SK-N-MC (cell line): ENCODE data around the gene ISG20.

ENCODE experiments used
- DNase-seq: peaks from one replicate; pipeline ENCODE4 v3.0.0-alpha.2; 2011; ENCODE audit warnings: low read depth, low spot score
- H3K27ac ChIP-seq: fragments of 200-600 bp; sonication (generic); 2 replicates; pipeline ENCODE4 v1.5.1; 2016; ENCODE audit warnings: mixed run types
- H3K36me3 ChIP-seq: fragments of 200-600 bp; sonication (generic); 2 replicates; pipeline ENCODE4 v1.6.1; 2017; ENCODE audit warnings: antibody characterized with exemption, low read length, mixed read lengths; ENCODE audit not compliant: insufficient read depth
- H3K4me3 ChIP-seq: fragments of 200-600 bp; sonication (generic); 2 replicates; pipeline ENCODE4 v1.5.1; 2016
- H3K9ac ChIP-seq: fragments of 200-600 bp; sonication (generic); 2 replicates; pipeline ENCODE4 v1.8.0; 2017; ENCODE audit warnings: mixed run types, mixed read lengths; ENCODE audit not compliant: insufficient read length
- H3K9me3 ChIP-seq: fragments of 200-600 bp; sonication (generic); 2 replicates; pipeline ENCODE4 v1.6.1; 2017; ENCODE audit warnings: low read depth, mild to moderate bottlenecking, antibody characterized with exemption, low read length, moderate library complexity, mixed read lengths
- EZH2 ChIP-seq: fragments of 200-600 bp; sonication (generic); IDR thresholded peaks from one replicate; pipeline ENCODE4 v1.6.1; 2017; ENCODE audit warnings: antibody characterized with exemption
- FOXP2 ChIP-seq: optimal IDR thresholded peaks from 2 replicates; pipeline ENCODE3; 2011; ENCODE audit warnings: mild to moderate bottlenecking, moderate library complexity; ENCODE audit not compliant: insufficient read depth; ENCODE audit errors: extremely low read length, control extremely low read depth
- POLR2AphosphoS5 ChIP-seq: IDR thresholded peaks from 2 replicates; pipeline ENCODE4 v1.6.1; 2012; ENCODE audit warnings: mild to moderate bottlenecking, low read depth, low read length, borderline replicate concordance

ISG20 gene

GRCh38 chr15:88695691-88696251, 57.0 kb downstream of the ISG20 start:
- H3K27ac ChIP-seq: no peak overlapping the region
- TF ChIP-seq FOXP2 (no peak), EZH2 (no peak), POLR2AphosphoS5 (no peak)
- DNase-seq: no peak
- H3K36me3 ChIP-seq: no peaks in the 10 kb centered on the region
- H3K4me3 ChIP-seq: no peak overlapping the region
- H3K9me3 ChIP-seq: no peaks in the 10 kb centered on the region
- H3K9ac ChIP-seq: no peak overlapping the region

DNA sequence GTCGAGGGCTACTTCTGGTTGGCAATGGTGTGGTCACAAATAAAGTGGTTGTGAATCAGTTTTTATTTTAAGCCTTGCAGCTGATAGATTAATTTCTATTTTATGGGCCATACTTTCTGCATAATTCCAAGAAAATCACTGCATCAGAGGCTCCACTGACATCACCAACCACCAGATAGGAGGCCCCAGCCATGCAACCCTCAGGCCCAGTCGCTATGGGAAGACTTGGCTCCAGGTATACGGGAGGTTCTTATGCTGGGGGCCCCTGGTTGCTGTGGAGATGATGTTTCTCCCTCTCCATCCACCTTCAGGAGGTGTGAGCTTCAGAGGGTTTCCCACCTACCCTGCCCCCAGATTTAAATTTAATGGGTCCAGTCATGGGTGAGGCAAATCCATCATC, 57.4 kb downstream of the ISG20 start:
- TF ChIP-seq FOXP2: no peak
- TF ChIP-seq EZH2: no peak
- TF ChIP-seq POLR2AphosphoS5: no peak

GRCh38 chr15:88697276-88697675, 58.5 kb downstream of the ISG20 start:
- TF ChIP-seq POLR2AphosphoS5: no peak
- no peak for TF ChIP-seq FOXP2
- no peak for TF ChIP-seq EZH2
- Histone ChIP-seq H3K9ac (no peak overlapping the region), H3K36me3 (no peaks in the 10 kb centered on the region), H3K27ac (no peak overlapping the region), H3K9me3 (no peaks in the 10 kb centered on the region), H3K4me3 (no peak overlapping the region)
- DNase-seq: no peak

More for the DNA sequence above, 57.4 kb downstream of the ISG20 start:
- Histone ChIP-seq H3K4me3 (no peak overlapping the region), H3K9ac (no peak overlapping the region), H3K36me3 (no peaks in the 10 kb centered on the region), H3K9me3 (no peaks in the 10 kb centered on the region), H3K27ac (no peak overlapping the region)
- no peak for DNase-seq

GRCh38 chr15:88699861-88700260, 61.0 kb downstream of the ISG20 start:
- no peak for TF ChIP-seq EZH2
- TF ChIP-seq POLR2AphosphoS5: no peak
- no peak for TF ChIP-seq FOXP2
- no peak overlapping the region for H3K27ac ChIP-seq
- no peak for DNase-seq

DNA sequence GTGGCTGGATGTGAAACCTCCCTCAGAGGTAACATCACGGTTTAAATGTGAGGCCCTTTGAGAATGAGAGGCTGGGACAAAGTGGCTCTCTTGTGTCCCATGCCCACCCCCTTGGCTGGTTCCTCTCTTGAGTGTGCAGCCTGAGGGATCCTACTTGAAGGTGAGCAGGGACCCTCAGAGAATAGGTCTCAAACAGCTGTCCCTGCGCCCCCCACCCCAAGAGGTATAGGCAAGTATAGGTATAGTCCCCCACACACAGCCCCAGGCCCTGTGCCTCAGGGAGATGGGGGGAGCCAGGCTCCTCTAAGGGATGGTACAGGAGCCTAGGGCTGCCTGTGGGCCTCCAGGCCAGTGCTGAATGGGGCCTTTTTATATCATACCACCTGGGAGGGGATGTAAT, 61.9 kb downstream of the ISG20 start:
- no peak overlapping the region for H3K27ac ChIP-seq
- H3K4me3 ChIP-seq: no peak overlapping the region
- H3K9ac ChIP-seq: no peak overlapping the region
- H3K36me3 ChIP-seq: no peaks in the 10 kb centered on the region
- no peaks in the 10 kb centered on the region for H3K9me3 ChIP-seq
- DNase-seq: no peak
- TF ChIP-seq FOXP2 (no peak), POLR2AphosphoS5 (no peak), EZH2 (no peak)

More at GRCh38 chr15:88699861-88700260, 61.0 kb downstream of the ISG20 start:
- Histone ChIP-seq H3K9me3 (no peaks in the 10 kb centered on the region), H3K36me3 (no peaks in the 10 kb centered on the region), H3K4me3 (no peak overlapping the region), H3K9ac (no peak overlapping the region)

DNA sequence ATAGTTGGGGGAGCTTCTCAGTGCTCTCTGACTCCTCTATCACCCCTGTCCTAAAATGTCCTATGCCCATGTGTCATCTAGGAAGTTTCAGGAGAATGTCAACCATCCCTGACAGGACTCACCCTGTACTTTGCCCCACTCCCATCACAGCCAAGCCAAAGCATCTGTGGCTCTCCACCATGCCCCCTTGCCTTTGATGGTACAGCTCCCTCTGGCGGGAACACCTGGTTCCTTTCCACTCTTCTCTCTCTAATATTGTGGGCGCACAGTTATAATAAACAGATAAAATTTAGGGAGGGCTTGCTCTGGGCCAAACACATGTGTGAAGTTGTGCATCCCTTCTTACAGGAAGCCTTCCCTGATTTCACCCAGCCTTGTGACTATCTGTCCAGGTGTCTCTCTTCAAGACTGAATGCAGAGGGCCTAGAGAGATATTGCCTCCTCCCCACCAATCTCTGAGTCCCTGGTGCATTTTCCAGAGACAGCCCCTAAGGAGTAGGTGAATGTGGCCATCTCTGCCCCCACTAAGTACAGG, 62.8 kb downstream of the ISG20 start:
- no peak for TF ChIP-seq POLR2AphosphoS5
- TF ChIP-seq EZH2: no peak
- TF ChIP-seq FOXP2: no peak
- Histone ChIP-seq H3K36me3 (no peaks in the 10 kb centered on the region), H3K4me3 (no peak overlapping the region), H3K27ac (no peak overlapping the region), H3K9ac (no peak overlapping the region), H3K9me3 (no peaks in the 10 kb centered on the region)
- no peak for DNase-seq

DNA sequence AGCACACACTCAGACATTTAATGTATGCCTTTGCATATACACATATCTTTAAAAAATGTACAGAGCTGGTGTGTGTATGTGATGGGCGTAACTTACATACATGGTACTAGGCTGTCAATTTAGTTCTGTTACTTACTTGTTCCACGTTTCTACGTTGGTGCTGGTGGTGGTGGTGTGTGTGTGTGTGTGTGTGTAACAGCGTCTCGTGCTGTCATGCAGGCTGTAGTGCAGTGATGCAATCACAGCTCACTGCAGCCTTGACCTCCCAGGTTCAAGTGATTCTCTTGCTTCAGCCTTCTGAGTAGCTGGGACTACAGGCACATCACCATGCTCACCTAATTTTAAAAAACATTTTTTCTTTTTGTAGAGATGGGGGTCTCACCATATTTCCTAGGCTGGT, 64.2 kb downstream of the ISG20 start:
- TF ChIP-seq POLR2AphosphoS5 (no peak), EZH2 (no peak), FOXP2 (no peak)
- Histone ChIP-seq H3K9me3 (no peaks in the 10 kb centered on the region), H3K27ac (no peak overlapping the region), H3K4me3 (no peak overlapping the region), H3K9ac (no peak overlapping the region), H3K36me3 (no peaks in the 10 kb centered on the region)
- no peak for DNase-seq

DNA sequence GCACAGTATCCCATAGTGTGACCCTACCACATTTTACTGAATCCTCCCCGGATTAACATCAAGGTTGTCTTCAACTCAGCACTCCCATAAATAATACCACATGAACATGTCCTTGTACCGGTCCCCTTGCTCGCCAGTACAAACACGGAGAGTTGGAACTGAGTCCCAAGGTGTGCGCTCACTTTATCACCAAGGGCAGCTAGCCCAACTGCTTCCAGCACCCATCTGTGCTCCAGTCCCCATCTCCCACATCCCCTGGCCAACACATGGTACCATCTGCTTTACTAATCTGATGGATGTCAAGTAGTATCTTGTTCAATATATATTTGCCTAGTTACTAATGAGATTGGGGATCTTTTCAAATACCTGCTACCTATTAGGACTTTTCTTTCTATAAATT, 64.7 kb downstream of the ISG20 start:
- no peak overlapping the region for H3K9ac ChIP-seq
- TF ChIP-seq POLR2AphosphoS5 (no peak), EZH2 (no peak), FOXP2 (no peak)
- H3K36me3 ChIP-seq: no peaks in the 10 kb centered on the region
- no peak for DNase-seq
- H3K4me3 ChIP-seq: no peak overlapping the region
- no peak overlapping the region for H3K27ac ChIP-seq
- H3K9me3 ChIP-seq: no peaks in the 10 kb centered on the region
